Neural cell (in vitro differentiated cells): ENCODE results near the gene FBRSL1.

Experiments used
- CTCF ChIP-seq: fragments of 450-650 bp; IDR thresholded peaks from 2 replicates; pipeline ENCODE4 v1.5.1; 2014; ENCODE audit warnings: antibody characterized with exemption, mild to moderate bottlenecking, moderate library complexity; ENCODE audit not compliant: poor library complexity, severe bottlenecking
- POLR2AphosphoS5 ChIP-seq: IDR thresholded peaks from 2 replicates; pipeline ENCODE4 v1.6.1; 2012

DNA sequence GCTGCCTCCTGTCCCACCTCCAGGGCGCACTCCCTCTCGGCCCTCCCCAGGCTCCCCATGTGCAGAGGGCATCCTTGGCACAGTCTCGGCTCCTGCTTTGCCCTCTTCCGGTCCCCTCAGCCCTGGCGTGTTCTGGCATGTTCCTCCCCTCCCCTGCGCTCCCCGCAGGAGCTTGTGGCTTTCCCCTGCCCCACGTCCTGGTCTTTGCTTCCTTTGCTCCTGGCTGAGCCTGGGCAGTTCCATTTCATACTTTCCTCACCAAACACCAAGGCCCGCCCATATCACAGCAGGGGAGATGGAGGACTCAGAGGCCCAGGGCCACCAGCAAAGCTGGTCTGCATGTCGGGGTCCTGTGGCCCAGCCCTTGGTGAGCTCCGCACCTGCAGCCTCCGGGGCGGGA lies 56.0 kb downstream of the FBRSL1 start:
- TF ChIP-seq CTCF (no peak), POLR2AphosphoS5 (no peak)
